GM12878 (cell line): ENCODE data around the gene MSI2. TPM values are rescaled to one million over a fixed set of nuclear protein-coding genes. Genes with fewer than 3 reads are reported as not detected.

Experiments used
- ATAC-seq: fragments of 200-7000 bp; cut with Tn5 transposase; 3 replicates; pipeline ENCODE4 v1.9.1; 2020; ENCODE audit warnings: mild to moderate bottlenecking, moderate library complexity
- BruUV-seq: library from RNA; stranded (reverse); fragments of 400-500 nt; replicated peaks from 2 replicates; lab custom pipeline; 2021; lab: Mats Ljungman, UMichigan
- CTCF ChIA-PET: fragments of 300-600 bp; sonication (Branson Sonifier 250); formaldehyde crosslinking; extraction: SDS; loops from one replicate; lab custom pipeline; 2021; ENCODE audit warnings: inconsistent platforms; lab: Yijun Ruan, JAX
- POLR2A ChIA-PET: fragments of 350-600 bp; formaldehyde crosslinking; extraction: SDS; loops from one replicate; lab custom pipeline; 2021; ENCODE audit warnings: inconsistent platforms; lab: Charles Lee
- RAD21 ChIA-PET: fragments of 300-600 bp; sonication (Branson Sonifier 250); formaldehyde crosslinking; loops from one replicate; lab custom pipeline; 2023; ENCODE audit warnings: antibody characterized with exemption; ENCODE audit not compliant: unreplicated experiment; lab: Charles Lee
- SMC1A ChIA-PET: fragments of 300-600 bp; sonication (Branson Sonifier 250); formaldehyde crosslinking; loops from one replicate; lab custom pipeline; 2023; ENCODE audit not compliant: unreplicated experiment, uncharacterized antibody; lab: Charles Lee
- DNase-seq: peaks from one replicate; pipeline ENCODE4 v3.0.0-alpha.2; 2011; ENCODE audit warnings: low read depth, low spot score
- FAIRE-seq: peaks from 3 replicates; lab custom pipeline; 2011; peaks lifted over from hg19 to GRCh38; lab: Jason Lieb, UNC
- H2AFZ ChIP-seq: 2 replicates; pipeline ENCODE4 v1.6.0; 2011; ENCODE audit warnings: low read depth, low read length, control low read depth; ENCODE audit not compliant: control insufficient read depth
- H3K27ac ChIP-seq: 2 replicates; pipeline ENCODE4 v1.5.1; 2011; ENCODE audit warnings: control low read depth; ENCODE audit not compliant: control insufficient read depth, insufficient read depth
- H3K27me3 ChIP-seq, 2 experiments: replicated peaks in 1 of 2; 2 replicates each; pipeline versions ENCODE4 v1.6.0 to v1.6.1; 2011; ENCODE audit warnings: low read length in 1 of 2; ENCODE audit not compliant: control insufficient read depth in 2 of 2, insufficient read depth in 2 of 2
- H3K36me3 ChIP-seq, 2 experiments: 2 replicates each; pipeline ENCODE4 v1.5.1; 2011; ENCODE audit warnings: low read length in 1 of 2; ENCODE audit not compliant: control insufficient read depth in 2 of 2, insufficient read depth in 2 of 2
- H3K4me1 ChIP-seq: 2 replicates; pipeline ENCODE4 v1.6.1; 2011; ENCODE audit warnings: mild to moderate bottlenecking, low read length, moderate library complexity, mixed read lengths; ENCODE audit not compliant: control insufficient read depth, insufficient read depth
- H3K4me2 ChIP-seq: 2 replicates; pipeline ENCODE4 v1.6.0; 2011; ENCODE audit warnings: control low read depth; ENCODE audit not compliant: control insufficient read depth, insufficient read depth
- H3K4me3 ChIP-seq: fragments of 200-600 bp; sonication (generic); 2 replicates; pipeline ENCODE4 v1.5.1; 2016
- H3K79me2 ChIP-seq: 2 replicates; pipeline ENCODE4 v1.6.0; 2011; ENCODE audit warnings: low read length; ENCODE audit not compliant: control insufficient read depth, insufficient read depth
- H3K9ac ChIP-seq: 2 replicates; pipeline ENCODE4 v1.8.0; 2011; ENCODE audit warnings: low read length, control low read depth, mixed read lengths; ENCODE audit not compliant: control insufficient read depth, insufficient read depth
- H3K9me3 ChIP-seq: replicated peaks from 3 replicates; pipeline ENCODE4 v1.5.1; 2011; ENCODE audit warnings: mild to moderate bottlenecking, low read length; ENCODE audit not compliant: control insufficient read depth, insufficient read depth
- H4K20me1 ChIP-seq: 2 replicates; pipeline ENCODE4 v1.6.0; 2011; ENCODE audit not compliant: control insufficient read depth, insufficient read depth
- BCL11A ChIP-seq: IDR thresholded peaks from 2 replicates; pipeline ENCODE4 v1.6.1; 2011; ENCODE audit warnings: low read depth, low read length
- CREB1 ChIP-seq: IDR thresholded peaks from 2 replicates; pipeline ENCODE4 v1.6.1; 2012; ENCODE audit warnings: low read depth, mild to moderate bottlenecking, inconsistent platforms
- EGR1 ChIP-seq, 2 experiments: IDR thresholded peaks; 1 replicate in 1 of 2; 2 replicates in 1 of 2; pipeline ENCODE4 v1.6.1; 2011 to 2012; ENCODE audit warnings: low read depth in 2 of 2, low read length in 2 of 2, borderline replicate concordance in 1 of 2, mild to moderate bottlenecking in 1 of 2, moderate library complexity in 1 of 2
- ETV6 ChIP-seq, 2 experiments: fragments of 450-650 bp in 1 of 2; IDR thresholded peaks in 1 of 2; conservative IDR thresholded peaks in 1 of 2; 2 replicates each; pipeline ENCODE4 v1.6.1; 2014; ENCODE audit warnings: antibody characterized with exemption in 1 of 2, borderline replicate concordance in 1 of 2, low read depth in 1 of 2, mild to moderate bottlenecking in 1 of 2, moderate library complexity in 1 of 2
- HDAC6 ChIP-seq: fragments of 200-600 bp; sonication (generic); IDR thresholded peaks from one replicate; pipeline ENCODE4 v1.8.0; 2017; ENCODE audit warnings: antibody characterized with exemption; ENCODE audit not compliant: unreplicated experiment
- IKZF1 ChIP-seq: fragments of 450-650 bp; conservative IDR thresholded peaks from 2 replicates; pipeline ENCODE4 v1.6.1; 2017; ENCODE audit warnings: antibody characterized with exemption, mild to moderate bottlenecking
- IRF5 ChIP-seq: fragments of 450-650 bp; IDR thresholded peaks from 2 replicates; pipeline ENCODE4 v1.6.1; 2017; ENCODE audit warnings: borderline replicate concordance
- KDM1A ChIP-seq: fragments of 200-600 bp; sonication (generic); IDR thresholded peaks from 2 replicates; pipeline ENCODE4 v1.6.1; 2016; ENCODE audit warnings: borderline replicate concordance
- NBN ChIP-seq: fragments of 450-650 bp; IDR thresholded peaks from 2 replicates; pipeline ENCODE4 v1.6.1; 2016
- PAX5 ChIP-seq: IDR thresholded peaks from 2 replicates; pipeline ENCODE4 v1.6.1; 2011; ENCODE audit warnings: low read depth, low read length, borderline replicate concordance
- POLR2AphosphoS2 ChIP-seq: IDR thresholded peaks from 2 replicates; pipeline ENCODE4 v1.6.1; 2011; ENCODE audit warnings: low read depth, mild to moderate bottlenecking, low read length, improper control_type of control experiment, moderate library complexity
- RUNX3 ChIP-seq: IDR thresholded peaks from 2 replicates; pipeline ENCODE4 v1.6.1; 2012; ENCODE audit warnings: low read length, inconsistent platforms
- YBX1 ChIP-seq: fragments of 450-650 bp; IDR thresholded peaks from 2 replicates; pipeline ENCODE4 v1.6.1; 2016; ENCODE audit warnings: antibody characterized with exemption
- ZBED1 ChIP-seq: IDR thresholded peaks from 2 replicates; pipeline ENCODE4 v1.6.1; 2016; ENCODE audit warnings: borderline replicate concordance
- ZNF207 ChIP-seq: fragments of 450-650 bp; IDR thresholded peaks from 2 replicates; pipeline ENCODE4 v1.6.1; 2014; ENCODE audit warnings: antibody characterized with exemption, mild to moderate bottlenecking, borderline replicate concordance
- ZNF384 ChIP-seq: IDR thresholded peaks from 2 replicates; pipeline ENCODE4 v1.6.1; 2012; ENCODE audit warnings: low read depth, mild to moderate bottlenecking, low read length, improper control_type of control experiment, borderline replicate concordance
- WGBS: methylation state at CpG from one replicate; pipeline ENCODE4 v1.1.6; 2016; ENCODE audit warnings: low lambda C conversion rate; ENCODE audit not compliant: insufficient replicate concordance, insufficient coverage; ENCODE audit errors: missing lambda C conversion rate; 5-methylcytosine and 5-hydroxymethylcytosine counted together
- in situ Hi-C: fragments of 300-500 bp; cut with MboI; formaldehyde crosslinking; loops from 9 replicates; pipeline ENCODE4 v1.14.3; 2018; ENCODE audit warnings: mixed read lengths
- intact Hi-C: fragments of 100-400 bp; cut with micrococcal nuclease; formaldehyde crosslinking; loops from one replicate; pipeline ENCODE4 v1.14.2; 2022; ENCODE audit not compliant: unreplicated experiment
- polyA plus RNA-seq, 11 experiments: library from polyadenylated mRNA; depleted of rRNA in 4 of 11; unstranded in 6 of 11; stranded (reverse) in 5 of 11; fragments of >200 nt; fragmentation: Nextera tagmentation in 4 of 11; fragmentation: Illumina TruSeq in 1 of 11; extraction: Ambion mirVana in 4 of 11; extraction: Trizol in 1 of 11; gene quantifications; 1 replicate in 1 of 11; 2 replicates in 10 of 11; pipeline versions ENCODE4 v1.2.1 to v1.2.3, GENCODE V29; 2011 to 2016; ENCODE audit warnings: inconsistent platforms in 2 of 11, missing spikeins in 2 of 11, low read depth in 1 of 11
- total RNA-seq, 4 experiments: library from RNA; depleted of rRNA in 3 of 4; stranded (reverse); fragments of >200 nt in 3 of 4; fragmentation: Illumina TruSeq in 1 of 4; extraction: Trizol in 1 of 4; gene quantifications; 2 replicates each; pipeline versions ENCODE4 v1.2.1 to v1.2.3, GENCODE V29; 2013 to 2021
- TF ChIP-seq, protein P1 (sequence below): fragments of 450-650 bp; formaldehyde crosslinking; IDR thresholded peaks from 2 replicates; pipeline ENCODE4 v1.4.0; 2022; ENCODE audit warnings: mild to moderate bottlenecking, moderate library complexity

MSI2 gene
- total and polyA plus RNA-seq, 10 of the 15 experiments (the other 5 are each of a cell fraction or from before 2014, with no cell fraction given): 6.1 to 76.1 (median 42.0) TPM

GRCh38 chr17:57467226-57467625 lies 210.9 kb downstream of the MSI2 start (continued):
- TF ChIP-seq HDAC6 (no peak), POLR2AphosphoS2 (no peak), NBN (no peak), BCL11A (no peak), CREB1 (no peak), ETV6 (conservative IDR thresholded peaks at IDR 0.05 in 1 of 2, IDR thresholded peaks at IDR 0.05 in 1 of 2; ENCODE audit: borderline replicate concordance in 1 of 2, low read depth in 1 of 2) (no peak), ZBED1 (no peak)
- TF ChIP-seq, protein P1, sequence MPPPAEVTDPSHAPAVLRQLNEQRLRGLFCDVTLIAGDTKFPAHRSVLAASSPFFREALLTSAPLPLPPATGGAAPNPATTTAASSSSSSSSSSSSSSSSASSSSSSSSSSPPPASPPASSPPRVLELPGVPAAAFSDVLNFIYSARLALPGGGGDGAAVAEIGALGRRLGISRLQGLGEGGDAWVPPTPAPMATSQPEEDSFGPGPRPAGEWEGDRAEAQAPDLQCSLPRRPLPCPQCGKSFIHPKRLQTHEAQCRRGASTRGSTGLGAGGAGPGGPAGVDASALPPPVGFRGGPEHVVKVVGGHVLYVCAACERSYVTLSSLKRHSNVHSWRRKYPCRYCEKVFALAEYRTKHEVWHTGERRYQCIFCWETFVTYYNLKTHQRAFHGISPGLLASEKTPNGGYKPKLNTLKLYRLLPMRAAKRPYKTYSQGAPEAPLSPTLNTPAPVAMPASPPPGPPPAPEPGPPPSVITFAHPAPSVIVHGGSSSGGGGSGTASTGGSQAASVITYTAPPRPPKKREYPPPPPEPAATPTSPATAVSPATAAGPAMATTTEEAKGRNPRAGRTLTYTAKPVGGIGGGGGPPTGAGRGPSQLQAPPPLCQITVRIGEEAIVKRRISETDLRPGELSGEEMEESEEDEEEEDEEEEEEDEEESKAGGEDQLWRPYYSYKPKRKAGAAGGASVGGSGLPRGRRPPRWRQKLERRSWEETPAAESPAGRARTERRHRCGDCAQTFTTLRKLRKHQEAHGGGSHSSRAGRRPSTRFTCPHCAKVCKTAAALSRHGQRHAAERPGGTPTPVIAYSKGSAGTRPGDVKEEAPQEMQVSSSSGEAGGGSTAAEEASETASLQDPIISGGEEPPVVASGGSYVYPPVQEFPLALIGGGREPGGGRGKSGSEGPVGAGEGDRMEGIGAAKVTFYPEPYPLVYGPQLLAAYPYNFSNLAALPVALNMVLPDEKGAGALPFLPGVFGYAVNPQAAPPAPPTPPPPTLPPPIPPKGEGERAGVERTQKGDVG: no peak

- intact Hi-C loops: no loop called here
- no peak for FAIRE-seq
- in situ Hi-C loops: no loop called here
- Histone ChIP-seq H3K9me3 (no peaks in the 10 kb centered on the region; the same call in 1 of the 3 replicates), H3K9ac (no peak overlapping the region), H3K27ac (no peak overlapping the region), H3K4me1 (peaks cover 68% of the 10 kb centered on the region), H3K27me3 (no peaks in the 10 kb centered on the region), H3K4me2 (no peak overlapping the region), H4K20me1 (no peaks in the 10 kb centered on the region), H3K36me3 (peaks cover 0 to 3% of the 10 kb centered on the region in 2 experiments; a peak in 2 of 4 replicates), H3K79me2 (peaks cover 44% of the 10 kb centered on the region), H3K4me3 (no peak overlapping the region), H2AFZ (no peak overlapping the region)
- no TSS peak for BruUV-seq
- WGBS: 99% methylated on average over 5 of the region's 5 CpGs
- POLR2A ChIA-PET: interaction anchor here (0.7 to 1.2 kb wide), 2 partner anchors 9 to 16 kb away, joined by 3 to 6 read pairs; no protein-coding TSS in a partner anchor
- SMC1A ChIA-PET: interaction anchor here (1.3 to 6.9 kb wide), 4 partner anchors 17 to 136 kb away, joined by 3 to 102 read pairs (median 7); no protein-coding TSS in a partner anchor
- no peak for DNase-seq
- TF ChIP-seq YBX1 (no peak), ZNF207 (no peak), IRF5 (no peak), KDM1A (no peak), RUNX3 (no peak), ZNF384 (no peak), PAX5 (no peak), IKZF1 (no peak), EGR1 (IDR thresholded peaks at IDR 0.05; ENCODE audit: borderline replicate concordance in 1 of 2, low read depth in 2 of 2, low read length in 2 of 2) (no peak)
- CTCF ChIA-PET: interaction anchor here (1.0 to 1.5 kb wide), 2 partner anchors 12 to 13 kb away, joined by 4 to 5 read pairs; no protein-coding TSS in a partner anchor
- RAD21 ChIA-PET: interaction anchor here (2.6 to 4.7 kb wide), 2 partner anchors 18 to 111 kb away, joined by 14 to 28 read pairs; no protein-coding TSS in a partner anchor
- ATAC-seq: no peak
Observed at GRCh38 chr17:57467801-57468200, 211.5 kb downstream of the MSI2 start.
